Endometrium (tissue), 2 donors: ENCODE data around the gene LRFN5.
"Not testable (repeated sequence)": the region's sequence is repeated elsewhere in the genome, so short reads cannot be mapped to it uniquely, and the experiment has no call there.

Experiments
- FAIRE-seq: peaks from 2 replicates; lab custom pipeline; 2012; peaks lifted over from hg19 to GRCh38; lab: Jason Lieb, UNC
- donor health status: control.
- donor health status: control.

Gene LRFN5

DNA sequence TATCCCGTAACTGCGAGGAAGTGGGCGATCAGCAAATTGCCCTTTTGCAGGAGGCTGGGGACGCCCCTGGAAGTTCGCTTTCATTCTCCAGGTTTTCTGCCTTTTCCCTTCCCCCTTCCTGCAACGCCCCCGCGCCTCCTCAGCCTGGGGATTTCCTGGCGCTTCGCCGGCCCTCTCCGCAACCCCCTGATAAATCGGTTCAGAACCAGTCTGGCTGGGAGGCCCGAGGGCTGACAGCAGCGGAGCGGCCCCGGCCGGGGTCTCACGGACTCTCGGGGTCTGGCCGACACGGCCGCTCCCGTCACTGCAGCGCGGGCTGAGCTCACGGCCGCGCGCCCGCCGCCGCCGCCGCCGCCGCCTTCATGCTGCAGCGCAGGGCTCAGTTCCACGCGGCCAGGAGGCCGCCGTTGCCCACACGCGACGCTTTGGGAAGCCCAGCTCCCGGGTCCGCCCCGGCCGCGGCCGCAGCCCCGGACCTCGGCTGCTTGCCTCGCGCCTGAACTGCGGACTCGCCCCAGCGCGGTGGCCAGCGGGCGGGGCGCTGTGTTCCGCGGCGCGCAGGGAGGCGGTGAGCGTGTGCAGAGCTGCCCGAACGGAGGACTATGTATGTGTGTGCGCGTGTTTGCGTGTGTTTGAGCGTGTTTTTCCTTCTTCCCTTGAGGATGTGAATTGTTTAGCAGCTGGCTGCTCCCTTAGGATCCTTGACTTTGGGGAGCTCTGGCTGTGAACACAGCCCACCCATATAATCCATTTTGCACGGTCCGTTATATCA is at the start of gene LRFN5:
TSS of gene LRFN5 (plus strand) at position 345 of the 772 bp plus-strand sequence.
- FAIRE-seq: no peak

DNA sequence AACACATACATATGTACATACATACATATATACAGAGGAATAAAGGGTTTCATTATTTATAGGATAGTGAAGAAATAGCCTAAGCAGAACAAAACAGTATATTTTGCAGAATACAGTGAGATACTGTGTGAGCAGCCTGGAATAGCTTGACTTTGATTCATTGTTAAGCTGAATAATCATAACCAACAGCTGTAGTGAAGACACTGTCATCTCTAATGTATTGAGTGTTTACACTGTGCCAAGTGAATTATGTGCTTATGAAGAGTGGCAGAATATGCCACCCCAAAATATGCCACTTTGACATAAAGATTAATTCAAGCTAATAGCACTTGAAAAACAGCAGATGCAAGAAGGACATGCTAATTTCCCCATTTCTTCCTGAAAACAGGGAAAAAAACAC is 48.2 kb upstream of the LRFN5 start:
- FAIRE-seq: no peak

DNA sequence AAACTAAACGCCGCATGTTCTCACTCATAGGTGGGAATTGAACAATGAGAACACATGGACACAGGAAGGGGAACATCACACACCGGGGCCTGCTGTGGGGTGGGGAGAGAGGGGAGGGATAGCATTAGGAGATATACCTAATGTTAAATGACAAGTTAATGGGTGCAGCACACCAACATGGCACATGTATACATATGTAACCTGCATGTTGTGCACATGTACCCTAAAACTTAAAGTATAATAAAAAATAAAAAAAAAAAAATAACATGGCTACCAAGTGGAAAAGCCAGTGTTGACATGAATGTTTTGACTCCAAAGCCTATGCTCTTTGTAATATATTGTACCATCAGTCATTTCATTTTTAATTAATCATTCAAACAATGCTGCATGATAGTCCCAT is 39.8 kb upstream of the LRFN5 start:
- not testable (repeated sequence) for FAIRE-seq

DNA sequence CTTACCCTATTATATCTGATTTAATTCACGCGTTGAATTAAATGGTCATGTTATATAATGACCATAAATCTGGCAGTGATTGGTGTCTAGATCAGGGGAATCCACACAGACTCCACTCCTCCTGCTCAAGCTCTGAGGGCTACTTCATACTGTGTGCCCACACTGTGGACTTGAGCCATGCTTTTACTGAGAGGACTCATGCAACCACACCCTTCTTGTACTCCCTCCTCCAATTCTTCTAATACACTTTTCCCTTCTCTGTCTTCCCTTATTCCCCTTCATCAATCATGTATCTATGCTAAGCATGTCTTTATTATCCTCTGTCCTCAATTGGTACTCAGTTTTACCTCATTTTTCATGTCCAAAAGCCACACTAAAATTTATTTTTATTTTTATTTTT is 37.7 kb upstream of the LRFN5 start:
- FAIRE-seq: no peak

DNA sequence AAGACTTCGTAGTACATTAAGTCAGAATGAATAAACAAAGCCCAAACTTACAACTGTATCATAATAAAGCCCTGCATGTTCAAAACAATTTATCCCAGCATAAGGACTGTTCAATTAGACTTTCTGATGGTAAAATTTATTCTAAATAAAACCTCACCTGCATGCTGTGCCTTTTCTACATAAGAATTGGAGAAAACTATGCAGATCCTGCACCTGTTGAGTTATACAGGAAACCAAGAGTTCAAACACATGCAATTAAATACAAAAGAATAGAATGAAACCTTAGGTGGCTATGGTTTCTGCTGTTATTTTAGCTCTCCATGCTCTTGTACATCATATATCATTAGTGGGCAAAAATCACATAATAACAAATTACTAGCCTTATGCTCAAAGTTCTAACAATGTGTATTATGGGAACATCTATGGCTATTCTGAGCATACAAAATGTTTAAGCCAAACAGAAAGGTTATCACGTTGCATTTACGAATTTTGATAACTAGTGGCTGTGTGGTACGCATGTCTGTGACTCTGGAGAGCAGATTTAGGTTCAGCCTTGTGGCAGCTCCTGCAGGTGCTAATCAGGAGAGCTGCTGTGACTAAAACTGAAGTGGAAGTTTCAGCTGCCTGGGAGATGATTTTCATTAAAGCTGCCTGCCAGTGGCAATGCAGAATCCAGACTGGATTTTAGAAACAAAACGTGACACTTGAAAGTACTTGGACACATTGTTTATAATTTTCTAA is 36.1 kb upstream of the LRFN5 start:
- no peak for FAIRE-seq

DNA sequence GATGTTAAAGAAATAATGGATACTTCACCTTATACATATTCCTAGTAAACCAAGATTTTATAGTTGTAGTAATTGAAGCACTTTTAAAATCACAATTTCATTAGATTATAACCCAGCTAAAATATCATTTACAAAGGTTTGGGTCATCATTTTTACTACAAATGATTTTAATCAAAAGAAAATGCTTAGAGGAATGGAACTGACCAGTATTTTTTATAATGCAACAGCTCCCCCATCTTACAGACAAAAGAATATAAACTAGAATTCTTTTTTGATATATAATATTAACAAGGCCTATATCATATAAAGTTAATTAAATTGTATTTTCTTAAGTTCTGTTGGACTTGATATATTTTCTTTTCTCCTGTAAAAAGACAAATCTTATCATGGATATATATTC is 20.4 kb upstream of the LRFN5 start:
- FAIRE-seq: no peak

DNA sequence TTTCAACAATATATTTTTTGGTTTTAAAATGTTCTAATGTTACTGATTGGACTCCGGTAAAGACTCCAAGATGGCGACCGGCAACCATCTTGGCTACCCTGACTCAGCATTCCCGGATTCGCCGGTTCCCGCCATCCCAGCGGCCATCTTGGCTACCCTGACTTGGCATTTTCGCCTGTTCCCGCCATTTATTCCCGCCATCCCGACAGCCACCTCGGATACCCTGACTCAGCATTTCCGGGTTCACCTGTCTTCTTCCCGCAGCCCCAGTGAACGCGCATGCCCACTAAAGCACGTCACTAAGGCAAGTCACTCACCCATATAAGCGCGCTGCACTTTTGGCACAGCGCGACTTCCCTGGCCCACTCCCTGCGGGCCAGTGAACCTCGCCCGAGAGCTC is 9.0 kb upstream of the LRFN5 start:
- no peak for FAIRE-seq

DNA sequence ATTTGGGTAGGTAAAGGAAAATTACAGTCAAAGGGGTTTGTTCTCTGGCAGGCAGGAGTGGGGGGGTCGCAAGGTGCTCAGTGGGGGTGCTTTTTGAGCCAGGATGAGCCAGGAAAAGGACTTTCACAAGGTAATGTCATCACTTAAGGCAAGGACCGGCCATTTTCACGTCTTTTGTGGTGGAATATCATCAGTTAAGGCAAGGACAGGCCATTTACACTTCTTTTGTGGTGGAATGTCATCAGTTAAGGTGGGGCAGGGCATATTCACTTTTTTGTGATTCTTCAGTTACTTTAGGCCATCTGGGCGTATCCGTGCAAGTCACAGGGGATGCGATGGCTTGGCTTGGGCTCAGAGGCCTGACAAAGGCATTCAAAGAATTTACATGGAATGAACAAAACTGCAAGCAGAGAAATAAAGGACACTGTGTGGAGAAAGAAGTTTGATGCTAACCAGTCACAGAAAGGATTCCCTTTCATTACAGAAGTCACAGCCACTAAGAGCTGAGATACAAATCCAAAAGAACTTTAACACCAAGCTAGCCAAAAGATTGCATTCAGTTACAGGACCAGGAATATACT is 6.8 kb upstream of the LRFN5 start:
- not testable (repeated sequence) for FAIRE-seq

DNA sequence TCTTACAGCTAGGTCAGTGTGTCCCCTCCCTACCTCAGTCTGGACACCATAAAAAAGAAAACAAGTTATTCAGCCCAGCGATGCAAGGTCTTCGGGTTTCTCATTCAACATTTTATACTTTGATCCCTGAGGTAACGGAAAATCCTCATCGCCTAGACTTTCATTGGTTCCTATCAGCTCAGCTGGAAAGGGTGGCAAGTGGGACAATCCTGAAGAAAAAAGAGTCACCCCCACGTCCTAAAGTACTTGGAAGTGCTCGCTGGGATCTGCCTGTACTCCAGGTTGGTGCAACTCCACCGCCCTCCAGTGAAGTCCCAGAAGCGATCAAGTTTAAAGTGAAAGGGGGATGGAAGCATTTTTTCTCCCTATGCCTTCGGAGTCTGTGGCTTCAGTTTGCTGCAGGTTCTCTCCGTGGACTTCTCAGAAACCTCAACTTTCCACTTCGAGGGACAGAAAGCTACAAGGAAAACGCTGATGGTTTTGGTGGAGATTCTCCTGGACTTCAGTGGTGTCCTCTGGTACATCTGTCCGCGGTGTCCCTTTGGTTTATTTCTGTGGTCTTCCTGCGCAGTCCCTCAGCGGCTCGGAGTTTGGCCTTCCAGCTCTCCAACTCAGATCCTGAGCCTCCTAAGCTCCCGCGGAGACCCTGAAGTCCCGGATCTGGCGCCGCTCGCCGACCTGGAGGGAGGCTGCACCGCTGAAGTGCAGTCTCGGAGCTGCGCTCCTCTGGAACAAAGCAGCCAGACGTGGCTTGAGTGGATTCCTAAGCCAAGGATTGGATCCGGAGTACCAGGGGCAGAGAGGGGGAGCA is 1.8 kb upstream of the LRFN5 start:
- no peak for FAIRE-seq

DNA sequence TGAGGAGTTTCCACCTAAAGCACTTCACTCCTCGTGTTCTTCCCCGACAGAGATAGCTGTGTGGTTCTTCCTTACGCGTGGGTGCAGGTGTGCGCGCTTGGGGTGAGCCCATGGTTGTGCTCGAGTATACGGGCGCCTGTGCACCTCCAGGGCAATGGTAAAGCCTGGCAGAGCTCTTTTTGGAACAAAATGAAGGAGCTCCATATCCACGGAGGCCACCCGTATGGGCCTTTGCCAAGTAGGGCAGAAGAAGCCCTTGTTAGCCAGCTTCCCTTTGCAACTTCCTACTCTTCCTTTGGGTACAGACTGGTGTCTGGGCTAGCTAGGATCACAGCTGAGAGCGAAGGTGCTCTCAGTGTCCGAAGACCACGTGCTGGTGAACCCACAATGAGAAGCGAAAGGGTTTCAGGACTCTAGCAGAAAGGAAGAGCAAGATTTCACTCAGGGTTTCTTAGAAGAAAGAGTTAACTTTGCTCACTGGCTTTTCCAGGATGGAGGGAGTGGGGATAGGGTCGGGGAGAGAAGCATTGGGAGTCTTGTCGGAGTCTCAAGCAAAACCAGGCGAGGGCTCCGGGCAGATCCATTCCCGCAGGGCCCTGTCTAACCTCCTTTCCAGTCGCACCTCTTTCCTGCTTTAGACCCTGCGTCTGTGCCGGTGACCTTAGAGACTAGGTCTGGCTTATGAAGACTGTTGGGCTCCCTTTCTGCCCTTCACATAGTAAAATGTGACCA is 960 bp upstream of the LRFN5 start:
- FAIRE-seq: no peak

DNA sequence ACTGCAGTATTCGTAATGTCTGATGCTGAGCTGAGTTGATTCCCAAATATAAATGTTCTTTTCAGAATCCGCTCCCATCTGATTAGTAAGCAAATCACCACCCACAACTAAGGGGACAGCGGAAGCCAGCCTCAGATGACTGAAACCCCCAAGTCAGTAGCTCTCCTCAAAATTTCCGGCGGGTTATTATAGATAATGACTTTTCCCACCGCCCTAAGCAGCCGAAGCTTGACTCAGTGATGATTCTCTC is 469 bp upstream of the LRFN5 start:
- FAIRE-seq: no peak

DNA sequence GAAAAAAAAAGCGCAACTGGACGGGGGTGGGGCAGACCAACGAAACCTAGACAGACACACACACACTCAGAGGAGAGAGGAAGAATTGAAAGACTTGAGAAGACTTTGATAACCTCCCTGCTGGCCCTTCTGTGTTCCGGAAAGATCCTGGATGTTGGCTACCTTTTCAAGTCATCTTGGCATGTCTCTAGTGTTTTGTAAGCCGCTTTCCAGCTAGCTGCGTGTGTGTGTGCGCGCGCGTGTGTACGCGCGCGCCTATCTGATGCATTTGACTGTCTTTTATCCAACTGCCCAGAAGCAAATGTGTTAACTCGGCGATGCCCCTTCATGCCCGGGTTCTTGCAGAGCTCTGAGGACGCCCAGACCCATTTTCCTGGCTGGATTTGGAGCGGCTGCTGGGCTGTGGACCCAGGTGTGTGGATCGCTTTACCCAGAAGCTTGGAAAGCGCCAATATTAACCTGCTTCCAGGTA is 664 bp downstream of the LRFN5 start:
- FAIRE-seq: no peak

DNA sequence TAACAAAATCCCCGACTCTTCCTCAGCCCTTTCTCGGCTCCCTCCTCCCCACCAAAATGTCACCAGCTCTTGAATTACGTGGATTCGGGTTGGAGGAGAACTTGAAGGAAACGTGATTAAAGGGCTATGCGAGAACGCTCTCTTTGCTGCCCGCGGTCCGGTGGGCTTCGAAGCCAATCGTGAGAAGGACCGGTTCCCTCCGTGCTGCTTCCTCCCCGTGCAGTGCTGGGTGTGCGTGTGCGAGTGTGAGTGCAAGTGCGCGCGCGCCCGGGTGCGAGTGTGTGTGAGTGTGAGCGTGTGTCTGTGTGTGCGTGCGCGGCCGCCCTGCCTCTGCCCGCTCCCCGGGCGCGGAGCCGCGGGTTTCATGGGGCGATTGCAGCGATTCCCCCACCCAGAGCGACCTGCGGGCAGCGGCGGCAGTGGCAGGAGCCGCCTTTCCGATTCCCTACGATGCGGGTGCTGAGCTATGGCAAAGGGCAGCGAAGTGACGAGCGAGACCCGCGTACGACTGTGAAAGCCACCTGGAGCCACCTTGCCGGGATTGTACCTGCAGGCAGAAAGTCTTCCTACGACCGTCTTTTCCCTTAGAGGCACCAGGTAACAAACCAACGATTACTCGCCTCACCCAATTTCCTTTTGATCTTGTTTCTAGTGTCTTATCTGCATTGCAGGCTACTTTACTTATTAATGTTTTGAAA is 1.4 kb downstream of the LRFN5 start:
- no peak for FAIRE-seq

DNA sequence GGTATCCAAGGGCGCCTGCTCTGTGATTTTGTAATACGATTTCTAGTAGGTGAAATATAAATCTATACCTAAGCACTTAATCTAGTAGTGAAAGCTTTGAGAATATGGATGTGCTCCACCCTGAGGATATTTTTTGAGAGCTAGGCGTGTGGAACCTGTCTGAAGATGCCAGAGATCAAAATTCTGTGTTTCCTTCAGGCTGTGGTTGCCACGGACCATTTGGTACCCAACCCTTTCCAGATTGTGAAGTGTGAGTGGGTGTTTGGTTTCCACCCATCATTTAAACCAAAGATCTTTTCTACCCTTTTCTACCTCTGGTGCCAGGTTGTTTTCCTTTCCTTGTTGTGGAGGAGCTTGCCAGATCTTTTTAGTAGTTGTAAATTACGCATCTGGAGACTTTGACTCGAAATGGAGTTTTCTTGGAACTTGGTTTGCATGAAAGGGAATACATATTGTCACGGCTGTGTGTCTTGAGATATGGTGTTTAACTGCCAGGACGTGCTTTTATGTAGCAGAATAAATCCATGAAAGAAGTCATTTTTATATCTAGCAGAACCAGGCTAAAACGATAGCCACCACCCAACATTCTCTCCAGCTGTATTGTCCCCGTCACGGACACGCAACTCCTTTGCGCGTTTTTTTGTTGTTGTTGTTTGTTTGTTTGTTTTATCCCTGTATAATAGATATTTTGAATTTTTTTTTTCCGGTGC is 2.2 kb downstream of the LRFN5 start:
- FAIRE-seq: no peak

DNA sequence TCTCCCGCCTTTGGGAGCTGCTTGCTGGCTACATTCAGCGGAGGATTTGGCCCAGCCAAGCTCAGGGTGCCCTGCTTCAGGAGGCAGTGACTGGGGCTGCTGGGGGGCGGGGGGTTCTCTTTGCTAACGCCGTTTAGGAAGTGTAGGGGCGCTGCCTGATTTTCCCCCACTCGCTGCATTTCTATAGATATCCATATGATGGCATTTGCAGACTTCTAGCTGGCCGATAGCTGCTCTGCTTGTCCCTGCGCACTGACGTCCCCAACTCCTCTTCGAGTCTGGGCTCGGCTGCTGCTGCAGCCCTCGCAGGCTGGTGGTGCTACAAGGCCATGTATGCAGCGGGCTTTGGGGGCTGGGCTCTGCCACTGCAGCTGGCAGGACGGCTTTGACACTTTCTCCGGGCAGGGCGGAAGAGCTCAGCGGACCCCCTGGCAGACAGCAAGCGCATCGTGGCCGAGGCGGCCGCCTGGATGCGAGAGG is 3.1 kb downstream of the LRFN5 start:
- no peak for FAIRE-seq

DNA sequence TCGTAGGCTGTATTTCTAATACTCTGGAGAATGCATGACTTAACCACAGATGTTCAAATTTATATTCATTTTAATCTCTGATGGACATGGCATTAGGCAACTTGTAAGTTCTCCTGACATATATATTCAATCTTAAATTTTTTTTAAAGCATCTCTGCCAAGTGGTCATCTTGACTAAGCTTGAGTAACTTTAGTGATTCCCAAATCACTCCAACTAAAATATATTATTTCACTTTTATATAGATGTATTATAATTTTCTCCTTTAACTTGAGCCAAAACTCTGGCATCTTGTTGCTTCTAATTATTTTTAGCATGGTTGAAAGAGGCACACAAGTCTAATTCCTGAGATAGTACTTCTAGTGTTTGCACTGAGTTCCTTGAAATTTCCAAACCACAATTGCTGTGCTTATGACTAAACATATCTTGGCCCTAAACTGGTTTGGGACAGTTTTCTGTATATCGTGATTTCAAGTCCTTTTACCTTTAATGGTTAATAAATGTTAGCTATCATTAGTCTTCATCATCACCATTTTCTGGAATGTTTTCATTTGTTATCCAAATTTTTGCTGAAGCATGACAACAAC is 8.4 kb downstream of the LRFN5 start:
- FAIRE-seq: no peak

DNA sequence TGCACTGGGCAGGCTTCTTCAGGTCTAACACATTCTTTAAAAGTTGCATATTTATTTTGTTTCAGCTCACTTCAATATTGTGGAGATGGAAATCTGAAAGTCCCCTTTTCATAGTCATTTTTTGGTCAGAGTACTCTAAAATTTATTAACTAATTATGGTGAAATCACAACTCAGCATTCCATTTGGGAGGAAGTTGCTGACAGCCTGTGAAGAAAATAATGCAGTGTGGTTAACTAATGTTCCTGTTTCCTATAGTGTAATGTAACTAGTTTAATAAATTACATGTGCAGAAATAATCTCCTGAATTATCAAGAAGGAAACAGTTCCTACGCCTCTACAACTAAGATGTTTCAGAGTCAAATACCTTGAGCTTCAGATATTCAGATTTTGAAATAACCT is 17.1 kb downstream of the LRFN5 start:
- FAIRE-seq: no peak

DNA sequence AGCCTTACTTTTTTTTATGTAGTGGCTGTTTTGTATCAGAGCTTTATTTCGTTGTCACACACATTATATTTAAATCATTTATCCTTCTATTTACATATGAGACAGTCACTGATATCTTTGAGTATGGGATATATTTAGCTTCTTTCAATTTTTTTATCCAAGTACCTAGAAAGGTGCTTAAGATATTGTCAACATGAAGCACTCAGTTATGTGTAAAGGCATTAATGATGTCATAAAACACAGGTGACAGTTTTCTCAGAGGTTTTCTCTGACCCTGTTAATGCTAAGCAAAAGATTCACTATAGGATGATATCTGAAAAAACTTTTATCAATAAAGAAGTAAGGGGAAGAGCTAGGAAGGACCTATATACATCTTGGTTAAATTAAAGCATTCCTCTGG is 23.2 kb downstream of the LRFN5 start:
- FAIRE-seq: no peak

DNA sequence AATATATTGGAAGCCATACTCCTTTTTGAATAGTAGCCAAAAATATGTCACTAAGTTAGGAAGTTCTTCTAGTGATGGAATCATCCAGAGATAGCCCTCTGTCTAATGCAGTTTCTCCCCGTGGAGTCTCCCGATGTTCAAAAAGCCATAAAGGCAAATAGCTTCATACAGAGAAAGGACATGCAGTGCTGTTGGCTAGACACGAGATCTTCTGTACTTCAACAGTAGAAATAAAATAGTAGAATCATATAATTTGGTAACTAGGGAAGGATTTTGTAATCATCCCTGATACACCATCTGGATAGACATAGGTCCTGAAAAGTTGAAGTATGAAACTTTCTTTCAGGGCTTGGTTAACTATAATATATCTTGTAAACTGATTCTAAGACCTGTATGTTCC is 27.6 kb downstream of the LRFN5 start:
- no peak for FAIRE-seq
